HG03354 (cell line): ENCODE results near the gene EPC1.
"Not testable (repeated sequence)": the region's sequence is repeated elsewhere in the genome, so short reads cannot be mapped to it uniquely, and the experiment has no call there.

Experiments
- ATAC-seq: cut with Tn5 transposase; IDR thresholded peaks from one replicate; pipeline ENCODE4 v1.9.1; 2021; ENCODE audit warnings: mild to moderate bottlenecking; ENCODE audit not compliant: unreplicated experiment, poor library complexity, severe bottlenecking

Gene EPC1

GRCh38 chr10:32245760-32246159, 101.2 kb downstream of the EPC1 start:
- no peak for ATAC-seq

- ATAC-seq = no peak
Measured at GRCh38 chr10:32244421-32245207, 102.3 kb downstream of the EPC1 start.

- no peak for ATAC-seq
Measured at GRCh38 chr10:32244011-32244410, 102.9 kb downstream of the EPC1 start.

GRCh38 chr10:32241946-32242345, 105.0 kb downstream of the EPC1 start:
- ATAC-seq = no peak

DNA sequence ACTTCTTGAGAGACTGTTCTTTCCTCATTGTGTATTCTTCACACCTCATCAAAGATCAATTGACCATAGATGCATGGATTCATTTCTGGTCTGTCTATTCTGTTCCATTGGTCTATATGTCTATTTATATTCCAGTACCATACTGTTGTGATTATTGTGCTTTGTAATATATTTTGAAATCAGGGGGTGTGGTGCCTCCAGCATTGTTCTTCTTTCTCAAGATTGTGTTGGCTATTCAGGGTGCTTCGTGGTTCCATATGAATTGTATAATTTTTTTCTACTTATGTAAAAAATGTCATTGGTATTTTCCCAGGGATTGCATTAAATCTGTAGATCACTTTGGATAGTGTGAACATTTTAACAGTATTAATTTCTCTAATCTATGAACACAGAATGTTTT, 106.5 kb downstream of the EPC1 start:
- no peak for ATAC-seq

DNA sequence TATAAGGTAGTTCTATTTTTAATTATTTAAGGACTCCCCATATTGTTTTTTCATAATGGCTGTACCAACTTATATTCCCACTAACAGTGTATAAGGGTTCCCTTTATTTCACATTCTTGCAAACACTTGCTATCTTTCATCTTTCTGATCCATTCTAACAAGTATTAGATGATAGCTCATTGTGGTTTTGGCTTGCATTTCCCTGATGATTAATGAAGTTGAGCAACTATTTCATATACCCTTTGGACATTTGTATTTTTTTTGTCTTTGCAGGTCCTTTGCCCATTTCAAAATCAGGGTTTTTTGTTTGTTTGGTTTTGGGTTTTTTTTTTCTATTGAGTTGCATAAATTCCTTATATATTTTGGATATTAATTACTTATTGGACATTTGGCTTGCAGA, 107.2 kb downstream of the EPC1 start:
- no peak for ATAC-seq

GRCh38 chr10:32237644-32238345, 109.2 kb downstream of the EPC1 start:
- no peak for ATAC-seq

- ATAC-seq = no peak
Measured at GRCh38 chr10:32234471-32234870, 112.5 kb downstream of the EPC1 start.

DNA sequence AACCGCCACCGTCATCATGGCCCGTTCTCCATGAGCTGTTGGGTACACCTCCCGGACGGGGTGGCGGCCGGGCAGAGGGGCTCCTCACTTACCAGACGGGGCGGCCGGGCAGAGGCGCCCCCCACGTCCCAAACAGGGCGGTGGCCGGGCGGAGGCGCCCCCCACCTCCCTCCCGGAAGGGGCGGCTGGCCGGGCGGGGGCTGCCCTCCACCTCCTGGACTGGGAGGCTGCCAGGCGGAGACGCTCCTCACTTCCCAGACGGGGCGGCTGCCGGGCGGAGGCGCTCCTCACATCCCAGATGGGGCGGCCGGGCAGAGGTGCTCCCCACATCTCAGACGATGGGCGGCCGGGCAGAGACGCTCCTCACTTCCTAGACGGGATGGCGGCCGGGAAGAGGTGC, 113.6 kb downstream of the EPC1 start:
- ATAC-seq = not testable (repeated sequence)

GRCh38 chr10:32232378-32232777, 114.6 kb downstream of the EPC1 start:
- ATAC-seq = no peak

- ATAC-seq = not testable (repeated sequence)
Measured at GRCh38 chr10:32229788-32230187, 117.2 kb downstream of the EPC1 start.

GRCh38 chr10:32229170-32229569, 117.8 kb downstream of the EPC1 start:
- no peak for ATAC-seq

DNA sequence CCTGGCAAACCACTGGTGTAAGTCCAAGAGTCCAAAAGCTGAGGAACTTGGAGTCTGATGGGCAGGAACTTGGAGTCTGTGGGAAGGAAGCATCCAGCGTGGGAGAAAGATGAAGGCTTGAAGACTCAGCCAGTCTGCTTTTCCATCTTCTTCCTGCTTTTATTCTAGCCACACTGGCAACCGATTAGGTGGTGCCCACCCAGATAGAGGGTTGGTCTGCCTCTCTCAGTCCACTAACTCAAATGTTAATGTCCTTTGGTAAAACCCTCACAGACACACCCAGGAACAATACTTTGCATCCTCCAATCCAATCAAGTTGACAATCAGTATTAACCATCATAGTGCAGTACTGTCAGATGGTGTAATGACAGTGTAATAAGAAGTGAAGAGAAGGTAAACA, 119.2 kb downstream of the EPC1 start:
- ATAC-seq = no peak

- ATAC-seq = no peak
Measured at GRCh38 chr10:32226624-32227023, 120.3 kb downstream of the EPC1 start.

DNA sequence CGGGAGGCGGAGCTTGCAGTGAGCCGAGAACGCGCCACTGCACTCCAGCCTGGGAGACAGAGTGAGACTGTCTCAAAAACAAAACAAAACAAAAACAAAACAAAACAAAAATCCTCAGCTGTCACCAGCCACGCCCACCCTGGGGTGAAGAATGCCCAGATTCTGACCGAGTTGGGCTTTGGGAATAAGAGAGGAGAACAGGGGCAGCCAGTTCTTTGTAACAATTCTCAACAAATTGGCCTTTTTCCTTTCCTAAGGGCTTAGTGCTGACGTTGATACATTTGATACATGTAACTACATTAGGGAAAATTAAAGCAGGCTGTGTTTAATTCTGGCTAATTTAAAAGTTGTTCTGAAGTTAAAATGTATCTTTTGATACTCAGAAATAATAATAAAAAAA, 121.0 kb downstream of the EPC1 start:
- no peak for ATAC-seq

DNA sequence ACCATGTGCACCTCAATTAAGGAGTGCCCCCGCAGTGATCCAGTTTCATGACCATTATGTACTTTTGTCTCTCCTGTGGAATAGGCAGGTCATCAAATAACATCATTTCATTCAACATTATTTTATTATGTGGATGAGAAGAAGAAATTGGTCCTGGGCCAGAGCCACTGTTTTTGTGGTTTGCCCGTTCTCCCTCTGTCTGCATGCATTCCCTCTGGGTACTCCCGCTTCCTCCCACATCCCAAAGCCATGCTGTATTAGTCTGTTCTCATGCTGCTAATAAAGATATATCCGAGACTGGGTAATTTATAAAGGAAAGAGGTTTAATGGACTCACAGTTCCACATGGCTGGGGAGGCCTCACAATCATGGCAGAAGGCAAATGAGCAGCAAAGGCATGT, 124.6 kb downstream of the EPC1 start:
- ATAC-seq = not testable (repeated sequence)

DNA sequence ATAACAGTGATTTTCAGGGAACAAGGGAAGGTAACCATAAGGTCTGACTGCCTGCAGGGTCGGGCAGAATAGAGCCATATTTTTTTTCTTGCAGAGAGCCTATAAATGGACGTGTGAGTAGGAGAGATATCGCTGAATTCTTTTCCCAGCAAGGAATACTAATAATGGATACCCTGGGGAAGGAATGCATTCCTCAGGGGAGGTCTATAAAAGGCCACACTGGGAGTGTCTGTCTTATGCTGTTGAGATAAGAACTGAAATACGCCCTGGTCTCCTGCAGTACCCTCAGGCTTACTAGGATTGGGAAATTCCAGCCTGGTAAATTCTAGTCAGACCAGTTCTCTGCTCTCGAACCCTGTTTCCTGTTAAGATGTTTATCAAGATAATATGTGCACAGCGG, 127.8 kb downstream of the EPC1 start:
- not testable (repeated sequence) for ATAC-seq

DNA sequence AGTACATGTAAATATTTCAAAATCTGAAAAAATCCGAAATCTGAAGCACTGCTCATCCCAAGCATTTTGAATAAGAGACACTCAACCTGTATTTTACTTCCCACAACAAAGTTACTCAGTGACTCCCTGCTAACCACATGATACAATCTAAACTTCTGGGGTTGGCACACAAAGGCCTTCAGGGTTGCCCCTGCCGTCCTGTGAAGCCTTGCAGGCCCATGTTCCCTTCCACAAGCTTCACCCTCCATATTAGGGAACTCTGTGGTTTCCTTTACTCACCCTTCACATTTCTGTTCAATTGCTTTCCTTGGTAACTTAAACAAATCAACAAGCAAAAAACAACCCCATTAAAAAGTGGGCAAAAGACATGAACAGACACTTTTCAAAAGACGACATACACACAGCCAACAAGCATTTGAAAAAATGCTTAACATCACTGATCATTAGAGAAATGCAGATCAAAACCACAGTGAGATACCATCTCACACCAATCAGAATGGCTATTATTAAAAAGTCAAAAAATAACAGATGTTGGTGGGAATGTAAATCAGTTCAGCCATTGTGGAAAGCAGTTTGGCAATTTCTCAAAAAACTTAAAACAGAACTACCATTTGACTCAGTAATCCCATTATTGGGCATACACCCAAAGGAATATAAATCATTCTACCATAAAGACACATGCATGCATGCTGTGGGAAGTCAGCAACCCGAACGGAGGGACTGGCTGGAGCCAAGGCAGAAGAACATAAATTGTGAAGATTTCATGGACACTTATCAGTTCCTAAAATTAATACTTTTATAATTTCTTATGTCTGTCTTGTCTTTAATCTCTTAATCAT, 128.5 kb downstream of the EPC1 start:
- ATAC-seq = not testable (repeated sequence)
